GM19239 (cell line): ENCODE data around the gene IRGC.
"Not testable (repeated sequence)": the region's sequence is repeated elsewhere in the genome, so short reads cannot be mapped to it uniquely, and the experiment has no call there.

Source experiments
- DNase-seq: peaks from one replicate; pipeline ENCODE4 v3.0.0; 2011; ENCODE audit warnings: low spot score; ENCODE audit not compliant: insufficient read length
- FAIRE-seq: peaks from 2 replicates; lab custom pipeline; 2011; peaks lifted over from hg19 to GRCh38; lab: Jason Lieb, UNC

IRGC gene, protein sequence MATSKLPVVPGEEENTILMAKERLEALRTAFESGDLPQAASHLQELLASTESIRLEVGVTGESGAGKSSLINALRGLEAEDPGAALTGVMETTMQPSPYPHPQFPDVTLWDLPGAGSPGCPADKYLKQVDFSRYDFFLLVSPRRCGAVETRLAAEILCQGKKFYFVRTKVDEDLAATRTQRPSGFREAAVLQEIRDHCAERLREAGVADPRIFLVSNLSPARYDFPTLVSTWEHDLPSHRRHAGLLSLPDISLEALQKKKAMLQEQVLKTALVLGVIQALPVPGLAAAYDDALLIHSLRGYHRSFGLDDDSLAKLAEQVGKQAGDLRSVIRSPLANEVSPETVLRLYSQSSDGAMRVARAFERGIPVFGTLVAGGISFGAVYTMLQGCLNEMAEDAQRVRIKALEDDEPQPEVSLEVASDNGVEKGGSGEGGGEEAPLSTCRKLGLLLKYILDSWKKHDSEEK

DNA sequence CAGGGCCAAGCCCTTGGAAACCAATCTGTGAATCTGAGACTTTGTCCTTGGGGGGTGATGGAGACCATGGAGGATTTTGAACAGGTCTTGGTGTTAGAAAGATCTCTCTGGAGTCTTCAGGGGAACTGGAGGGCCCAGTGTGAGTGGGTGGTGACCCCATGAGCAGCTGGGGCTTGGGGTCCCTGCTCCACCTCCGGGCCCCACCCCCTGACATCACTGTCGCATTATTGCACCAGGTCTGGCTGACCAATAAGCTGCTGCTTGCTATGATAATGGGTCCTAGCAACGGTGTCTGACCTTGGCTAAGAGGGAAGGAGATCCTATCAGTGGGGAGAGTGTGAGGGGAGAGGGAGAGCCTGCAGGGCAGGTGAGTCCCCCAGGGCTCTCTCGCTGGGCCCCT is at the start of gene IRGC:
Gene IRGC (plus strand): TSS at position 301 of the 400 bp plus-strand sequence. CDS start 2,483 bp downstream, outside the sequence.
- DNase-seq (no peak), FAIRE-seq (no peak)

DNA sequence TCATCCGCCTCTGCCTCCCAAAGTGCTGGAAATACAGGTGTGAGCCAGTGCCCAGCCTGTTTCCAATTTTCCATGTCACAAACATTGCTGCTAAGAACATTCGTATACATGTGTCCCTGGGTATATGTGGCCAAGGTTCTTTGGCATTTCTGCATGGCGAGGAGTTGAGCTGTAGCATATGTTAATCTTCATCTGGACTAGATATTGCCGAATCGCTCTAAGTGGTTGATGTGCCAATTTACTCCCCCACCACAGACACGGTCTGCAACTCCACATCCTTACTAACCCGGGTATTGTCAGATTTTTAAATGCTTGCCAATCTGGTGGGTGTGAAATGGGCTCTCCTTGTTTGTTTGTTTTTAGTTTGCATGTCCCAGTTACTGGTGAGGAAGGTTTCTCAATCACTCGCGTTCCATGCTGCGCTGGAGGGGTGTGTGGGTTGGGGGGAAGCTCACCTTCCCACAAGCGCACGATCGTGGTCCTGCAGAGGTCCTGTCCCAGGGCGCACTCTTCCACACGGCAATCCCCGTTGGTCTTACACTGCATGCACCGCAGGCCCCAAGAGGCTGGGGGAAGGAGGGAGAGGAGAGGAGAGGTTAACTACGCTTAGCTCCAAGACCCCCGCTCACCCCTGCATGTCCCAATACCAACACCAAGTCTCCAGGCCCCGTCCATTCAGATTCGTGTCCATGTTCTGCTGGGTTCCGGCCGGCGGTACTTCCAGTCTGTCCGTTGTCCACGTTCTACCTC is 48.6 kb upstream of the IRGC start:
- DNase-seq (no peak), FAIRE-seq (no peak)

DNA sequence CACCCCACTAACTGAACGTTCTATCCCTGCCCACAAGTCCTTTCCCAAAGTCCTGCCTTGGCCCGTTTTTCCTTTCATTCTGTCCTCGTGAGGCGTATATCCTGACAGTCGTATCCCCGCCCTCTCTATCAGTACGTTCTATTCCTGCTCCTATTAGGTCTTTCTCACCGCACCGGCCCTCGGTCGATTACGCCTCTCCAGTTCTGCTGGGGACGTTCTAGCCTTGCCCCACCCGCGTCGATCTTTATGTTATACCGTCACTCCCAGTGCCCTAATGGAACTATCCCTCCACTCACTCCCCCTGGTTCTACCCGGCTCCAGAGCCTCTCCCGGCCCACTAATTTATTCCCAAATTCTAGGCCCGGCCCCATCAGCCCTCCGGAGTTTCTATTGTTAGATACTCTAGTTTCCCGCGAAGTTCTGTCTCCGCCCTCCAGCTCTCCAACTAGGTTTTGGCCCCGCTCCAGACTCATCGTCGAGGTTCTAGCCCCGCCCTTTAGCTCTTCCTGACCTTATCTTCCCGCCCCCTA is 47.9 kb upstream of the IRGC start:
- no peak for DNase-seq
- FAIRE-seq = peak; percentile 8

DNA sequence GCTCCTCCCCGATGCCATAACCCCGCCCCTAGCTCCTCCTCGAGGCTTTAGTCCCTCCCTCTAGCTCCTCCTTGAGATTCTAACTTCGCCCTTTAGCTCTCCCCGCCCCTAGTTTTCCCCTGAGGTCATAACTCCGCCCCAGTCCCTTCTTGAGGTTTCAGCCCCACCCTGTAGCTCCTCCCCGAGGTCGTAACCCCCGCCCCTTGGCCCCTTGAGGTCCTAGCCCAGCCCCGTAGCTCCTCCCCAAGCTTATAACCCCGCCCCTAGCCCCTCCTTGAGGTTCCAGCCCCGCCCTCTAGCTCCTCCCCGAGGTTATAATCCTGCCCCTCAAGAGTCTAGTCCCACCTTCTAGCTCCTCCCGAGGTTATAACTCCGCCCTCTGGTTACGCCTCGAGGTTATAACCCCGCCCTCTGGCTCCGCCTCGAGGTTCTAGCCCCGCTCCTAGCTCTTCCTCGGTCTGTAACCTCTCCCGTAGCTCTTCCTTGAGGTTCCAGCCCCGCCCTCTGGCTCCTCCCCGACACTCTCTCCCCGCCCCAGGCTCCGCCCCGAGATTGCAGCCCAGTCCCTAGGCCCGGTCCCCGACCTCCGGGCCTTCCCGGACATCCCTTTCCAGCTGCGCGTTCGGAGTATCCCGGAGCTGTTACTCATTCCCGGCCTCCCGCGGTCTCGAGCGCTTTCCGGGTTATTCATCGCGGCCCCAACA is 47.3 kb upstream of the IRGC start:
- peak; percentile 93 for FAIRE-seq

DNA sequence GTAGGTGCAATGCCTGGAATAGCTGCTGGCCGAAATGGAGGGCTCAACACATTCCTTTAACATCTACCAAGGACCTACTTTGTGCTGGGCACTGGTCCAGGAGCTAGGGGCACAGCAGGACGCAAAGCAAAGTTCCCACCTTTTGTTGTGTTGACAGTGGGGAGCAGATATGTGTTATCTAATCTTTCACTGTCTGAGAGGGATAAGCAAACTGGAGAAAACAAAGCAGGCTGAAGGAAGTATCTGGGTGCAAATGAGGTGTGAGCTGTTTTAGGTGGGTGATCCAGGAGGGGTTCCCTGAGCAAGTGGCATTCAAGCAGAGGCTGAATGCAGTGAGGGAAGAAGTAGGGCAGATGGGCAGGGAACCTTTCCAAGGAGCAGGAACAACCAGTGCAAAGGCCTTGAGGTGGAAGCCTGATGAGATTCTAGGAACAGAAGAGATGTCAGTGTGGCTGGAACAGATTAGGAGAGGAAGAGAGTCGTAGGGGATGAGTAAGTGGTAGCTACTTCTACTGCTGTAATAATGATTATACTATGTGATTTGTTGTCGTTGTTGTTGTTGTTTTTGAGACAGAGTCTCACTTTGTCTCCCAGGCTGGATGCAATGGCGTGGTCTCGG is 43.7 kb upstream of the IRGC start:
- no peak for FAIRE-seq
- no peak for DNase-seq

More for the DNA sequence above, 47.3 kb upstream of the IRGC start:
- peak; percentile 85 for DNase-seq

DNA sequence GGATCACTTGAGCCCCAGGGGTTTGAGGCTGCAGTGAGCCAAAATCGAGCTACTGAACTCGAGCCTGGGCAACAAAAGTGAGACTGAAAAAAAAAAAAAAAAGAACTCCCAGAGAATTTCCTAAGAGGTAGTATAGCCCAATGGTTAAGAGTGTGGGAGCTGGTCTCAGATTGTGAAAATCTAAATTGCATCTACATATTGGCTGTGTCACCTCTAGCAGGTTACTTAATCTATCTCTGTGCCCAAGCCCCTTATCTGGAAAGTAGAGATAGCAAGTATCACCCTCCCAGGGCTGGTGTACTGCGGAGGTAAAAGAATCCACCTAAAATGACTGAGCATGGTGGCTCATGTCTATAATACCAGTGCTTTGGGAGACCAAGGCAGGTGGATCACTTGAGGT is 42.2 kb upstream of the IRGC start:
- DNase-seq (no peak), FAIRE-seq (no peak)

DNA sequence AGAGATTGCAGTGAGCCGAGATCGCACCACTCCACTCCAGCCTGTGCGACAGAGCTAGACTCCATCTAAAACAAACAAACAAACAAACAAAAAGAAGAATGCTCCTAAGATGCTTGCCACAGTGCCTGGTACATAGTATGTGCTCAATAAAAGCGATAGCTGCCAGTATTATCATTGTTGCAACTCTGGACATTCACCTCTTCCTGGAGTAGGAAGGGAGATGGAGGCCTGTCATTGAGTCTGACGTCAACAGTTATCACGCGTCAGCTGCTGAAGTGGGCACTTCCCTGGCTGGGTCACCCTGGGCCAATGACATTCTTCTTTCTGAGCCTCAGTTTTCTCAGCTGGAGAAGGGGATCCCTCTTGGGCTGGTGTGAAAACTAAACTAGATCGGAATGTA is 41.7 kb upstream of the IRGC start:
- FAIRE-seq (no peak), DNase-seq (no peak)

DNA sequence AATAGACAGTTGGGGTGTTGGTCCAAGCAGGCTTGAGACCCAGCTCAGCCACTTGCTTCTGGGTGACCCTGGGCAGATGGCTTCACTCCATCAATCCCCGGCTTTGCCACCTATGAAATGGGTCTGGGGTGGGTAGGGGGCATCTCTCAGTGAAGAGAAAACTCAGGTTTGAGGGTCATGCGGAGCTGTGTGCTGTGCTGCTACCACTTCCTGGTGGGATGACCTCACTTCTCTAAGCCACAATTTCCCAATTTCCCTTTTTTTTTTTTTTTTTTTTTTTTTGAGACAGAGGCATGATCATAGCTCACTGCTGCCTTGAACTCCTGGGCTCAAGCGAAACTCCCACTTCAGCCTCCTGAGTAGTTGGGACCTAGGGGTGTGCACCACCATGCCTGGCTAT is 41.3 kb upstream of the IRGC start:
- DNase-seq (no peak), FAIRE-seq (no peak)

DNA sequence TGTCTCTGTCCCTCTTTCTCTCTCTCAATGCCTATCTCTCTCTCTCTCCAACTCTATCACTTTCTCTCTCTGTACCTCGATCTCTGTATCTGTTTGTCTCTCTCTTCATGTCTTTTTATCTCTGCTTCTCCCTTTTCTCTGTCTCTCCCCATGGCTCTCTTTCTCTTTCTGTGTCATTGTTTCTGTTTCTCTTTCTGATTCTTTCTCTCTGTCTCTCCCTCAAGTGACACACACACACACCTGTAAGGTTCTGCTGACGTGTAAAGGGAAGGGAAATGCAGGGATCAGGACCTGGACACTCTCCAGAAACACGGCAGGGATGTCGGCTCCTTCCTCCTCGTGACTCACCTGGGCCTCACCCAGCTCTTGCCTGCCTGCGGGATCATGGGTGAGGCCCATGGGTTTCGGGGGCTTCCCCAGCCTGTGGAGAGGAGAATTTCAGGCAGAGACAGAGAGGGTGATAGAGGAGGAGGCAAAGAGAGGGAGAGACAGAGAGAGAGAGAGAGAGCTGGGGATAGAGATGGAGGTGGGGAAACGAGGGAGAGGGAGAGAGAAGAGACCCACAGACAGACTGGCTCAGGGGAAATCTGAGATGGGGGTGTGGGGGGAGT is 40.5 kb upstream of the IRGC start:
- peak; percentile 81 for FAIRE-seq
- DNase-seq = no peak

DNA sequence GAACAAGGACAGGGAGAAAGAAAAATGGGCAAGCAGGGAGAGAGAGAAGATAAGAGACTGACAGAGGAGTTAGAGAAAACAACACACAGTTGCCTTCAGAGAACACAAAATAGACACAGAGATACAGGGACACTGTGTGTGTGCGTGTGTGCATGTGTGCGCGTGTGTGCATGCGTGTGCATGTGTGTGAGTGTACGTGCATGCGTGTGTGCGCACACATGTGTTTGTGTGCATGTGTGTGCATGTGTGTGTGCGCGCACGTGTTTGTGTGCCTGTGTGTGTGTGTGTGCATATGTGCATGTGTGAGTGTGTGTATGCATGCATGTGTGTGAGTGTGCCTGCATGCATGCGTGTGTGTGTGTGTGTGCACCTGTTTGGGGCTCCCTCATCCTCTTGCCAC is 40.0 kb upstream of the IRGC start:
- DNase-seq = no peak
- no peak for FAIRE-seq

DNA sequence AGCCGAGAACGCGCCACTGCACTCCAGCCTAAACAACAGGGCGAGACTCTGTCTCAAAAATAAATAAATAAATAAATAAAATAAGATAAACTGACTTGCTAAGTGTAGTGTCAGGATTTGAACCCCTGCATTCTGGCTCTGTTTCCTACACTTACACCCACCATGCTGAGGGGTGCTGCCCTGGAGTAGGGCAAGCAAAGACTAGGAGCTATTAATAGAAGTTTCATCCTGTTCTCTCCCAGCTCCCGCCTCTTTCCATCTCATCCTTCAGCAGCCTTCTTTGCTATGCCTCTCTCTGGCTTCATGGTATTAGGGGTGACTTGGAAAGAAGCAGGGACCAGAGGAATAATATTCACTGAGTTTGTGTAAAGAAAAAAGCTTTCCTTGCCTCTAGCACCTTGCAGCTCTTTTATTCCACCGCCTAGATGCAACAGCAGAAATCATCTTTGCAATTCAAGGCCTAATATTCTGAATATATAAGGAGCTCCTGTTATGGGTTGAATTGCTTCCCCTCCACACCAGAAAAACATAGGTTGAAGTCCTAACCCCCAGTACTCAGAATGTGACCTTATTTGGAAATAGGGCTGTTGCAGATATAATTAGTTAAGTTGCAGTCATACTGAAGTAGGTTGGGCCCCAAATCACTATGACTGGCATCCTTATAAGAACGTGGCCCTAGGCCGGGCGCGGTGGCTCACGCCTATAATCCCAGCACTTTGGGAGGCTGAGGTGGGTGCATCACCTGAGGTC is 37.2 kb upstream of the IRGC start:
- FAIRE-seq (no peak), DNase-seq (no peak)

DNA sequence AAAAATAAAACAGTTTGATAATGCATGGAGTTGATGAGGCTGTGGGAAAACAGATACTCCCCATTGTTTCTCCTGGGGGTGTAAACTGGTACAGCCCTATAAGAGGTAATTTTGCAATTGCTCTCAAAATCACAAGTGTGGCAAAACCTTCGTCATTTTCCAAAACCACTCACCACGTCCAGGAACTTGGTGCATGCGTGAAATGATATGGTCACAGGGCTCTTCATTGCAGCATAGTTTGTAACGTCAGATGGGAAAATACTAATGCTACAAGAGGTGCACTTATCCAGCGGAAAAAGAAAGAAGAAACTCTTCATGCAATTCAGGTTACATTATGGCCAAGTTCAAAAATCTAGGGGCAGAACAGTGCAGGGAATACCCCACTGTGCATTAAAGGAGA is 34.1 kb upstream of the IRGC start:
- DNase-seq (no peak), FAIRE-seq (no peak)

DNA sequence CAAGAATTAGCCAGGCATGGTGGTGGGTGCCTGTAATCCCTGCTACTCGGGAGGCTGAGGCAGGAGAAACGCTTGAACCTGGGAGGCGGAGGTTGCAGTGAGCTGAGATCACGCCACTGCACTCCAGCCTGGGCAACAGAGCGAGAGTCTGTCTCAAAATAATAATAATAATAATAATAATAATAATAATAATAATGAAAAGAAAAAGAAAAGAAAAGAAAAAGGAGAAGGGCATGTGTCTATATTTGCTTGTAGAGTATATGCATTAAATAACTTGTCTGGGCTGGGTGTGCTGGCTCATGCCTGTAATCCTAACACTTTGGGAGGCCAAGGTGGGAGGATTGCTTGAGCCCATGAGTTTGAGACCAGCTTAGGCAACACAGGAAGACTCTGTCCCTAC is 33.6 kb upstream of the IRGC start:
- FAIRE-seq = not testable (repeated sequence)

DNA sequence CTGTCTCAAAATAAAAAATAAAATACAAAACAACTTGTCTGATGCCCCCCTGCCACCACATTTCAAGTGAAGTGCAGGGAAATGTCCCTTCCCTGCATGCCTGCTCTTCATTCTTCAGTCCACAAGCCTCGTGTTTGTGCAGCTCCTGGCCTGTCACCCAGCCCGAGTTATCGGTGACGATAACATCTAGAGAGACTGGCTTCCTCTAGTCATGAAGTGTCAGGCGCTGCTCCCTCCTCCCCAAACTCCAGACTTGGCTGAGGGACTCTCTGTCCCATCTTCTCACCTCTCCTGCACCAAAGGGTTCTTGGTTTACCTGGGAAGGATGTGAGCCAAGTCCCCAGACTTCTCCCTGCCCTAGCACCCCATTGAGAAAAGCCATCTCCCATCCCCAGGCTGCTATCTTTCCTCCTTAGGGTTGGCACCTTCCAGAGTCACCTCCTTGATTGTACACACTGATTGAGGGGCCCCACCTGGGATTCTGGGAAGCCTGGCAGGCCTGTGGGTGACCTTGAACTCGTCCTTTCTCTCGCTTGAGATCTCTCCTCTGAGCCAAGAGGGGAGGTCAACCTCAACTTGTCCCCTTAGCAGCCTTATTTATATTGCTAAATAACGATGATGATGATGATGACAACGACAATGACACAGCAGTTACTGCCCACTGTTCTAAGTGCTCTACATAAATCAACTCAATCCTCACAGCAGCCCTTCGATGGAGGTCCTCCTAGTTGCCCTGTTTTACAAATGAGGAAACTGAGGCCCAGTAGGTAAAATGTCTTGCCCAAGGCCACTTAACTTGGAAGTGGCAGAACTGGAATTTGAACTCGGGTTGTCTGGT is 32.8 kb upstream of the IRGC start:
- no peak for DNase-seq

More for the DNA sequence above, 33.6 kb upstream of the IRGC start:
- DNase-seq = not testable (repeated sequence)

DNA sequence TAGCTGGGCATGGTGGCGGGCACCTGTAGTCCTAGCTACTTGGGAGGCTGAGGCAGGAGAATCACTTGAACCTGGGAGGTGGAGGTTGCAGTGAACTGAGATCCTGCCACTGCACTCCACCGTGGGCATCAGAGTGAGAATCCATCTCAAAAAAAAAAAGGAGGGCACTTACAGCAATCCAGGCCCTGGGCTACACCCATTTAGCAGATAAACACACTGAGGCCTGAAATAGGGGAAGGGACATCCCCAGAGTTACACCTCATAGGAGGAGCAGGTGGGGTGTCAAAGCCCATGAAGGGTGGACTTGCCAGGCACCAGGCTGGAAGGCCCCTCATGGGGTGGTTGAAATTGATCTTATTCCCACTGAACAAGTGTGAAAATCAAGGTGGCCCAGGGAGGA is 32.0 kb upstream of the IRGC start:
- DNase-seq (no peak), FAIRE-seq (no peak)

More for the DNA sequence above, 32.8 kb upstream of the IRGC start:
- no peak for FAIRE-seq

DNA sequence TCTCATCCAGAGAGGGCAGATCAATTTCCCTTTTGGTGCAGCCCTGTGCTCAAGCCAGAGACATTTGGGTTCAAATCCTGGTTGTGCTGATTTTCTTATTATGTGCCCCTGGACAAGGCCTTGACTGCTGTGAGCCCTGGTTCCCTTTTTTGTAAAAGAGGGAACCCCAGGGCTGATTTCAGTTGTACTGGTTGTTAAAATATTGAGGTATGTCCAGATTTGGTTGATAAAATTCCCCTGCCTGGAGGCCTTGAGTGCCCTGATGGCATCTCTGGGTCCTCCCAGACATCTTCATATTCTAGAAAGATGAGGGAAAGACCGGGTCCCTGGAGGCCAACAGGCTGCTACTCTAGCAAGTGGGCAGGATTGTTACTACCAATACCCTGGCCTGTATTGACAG is 31.6 kb upstream of the IRGC start:
- FAIRE-seq (no peak), DNase-seq (no peak)

DNA sequence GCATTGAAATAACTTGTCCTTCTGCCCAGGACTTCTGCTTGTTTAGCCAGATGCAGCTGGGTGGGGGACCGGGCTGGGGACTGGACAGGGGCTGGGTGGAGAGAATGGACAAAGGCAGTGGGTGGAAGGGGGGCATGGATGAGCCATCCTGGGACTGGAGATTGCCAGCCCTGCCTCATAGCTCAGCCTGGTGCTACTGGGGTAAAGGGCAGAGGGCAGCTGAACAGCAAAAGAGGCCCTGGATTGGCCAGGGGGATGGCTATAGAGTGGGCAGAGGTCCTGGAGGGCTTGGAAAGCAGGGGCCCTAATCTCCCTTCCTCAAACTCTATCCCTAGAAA is 28.2 kb upstream of the IRGC start:
- DNase-seq (no peak), FAIRE-seq (no peak)

DNA sequence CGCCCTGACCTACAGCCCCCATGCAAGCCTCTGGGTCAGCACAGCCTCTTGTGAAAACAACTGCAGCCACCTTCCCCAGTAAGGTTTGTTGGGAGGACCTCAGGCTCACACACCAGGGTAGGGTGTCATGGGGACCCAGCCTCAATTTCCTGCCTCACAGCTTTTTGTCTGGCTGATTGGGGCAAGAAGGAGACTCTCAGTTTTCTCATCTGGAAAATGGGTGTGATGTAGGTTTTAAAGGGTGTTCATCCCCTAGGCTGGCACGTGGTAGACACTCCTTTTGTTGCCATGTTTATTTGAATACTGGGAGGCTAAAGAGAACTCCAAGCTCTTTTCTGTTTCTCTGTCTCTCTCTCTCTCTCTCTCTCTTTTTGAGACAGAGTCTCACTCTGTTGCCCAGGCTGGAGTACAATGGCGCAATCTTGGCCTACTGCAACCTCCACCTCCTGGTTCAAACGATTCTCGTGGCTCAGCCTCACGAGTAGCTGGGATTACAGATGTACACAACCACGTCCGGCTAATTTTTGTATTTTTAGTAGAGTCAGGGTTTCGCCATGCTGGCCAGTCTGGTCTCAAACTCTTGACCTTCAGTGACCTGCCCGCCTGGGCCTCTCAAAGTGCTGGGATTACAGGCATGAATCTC is 27.7 kb upstream of the IRGC start:
- FAIRE-seq = no peak
- DNase-seq = no peak
